ENCODE data around the gene DNM1. TPM values are rescaled to one million over a fixed set of nuclear protein-coding genes. Genes with fewer than 3 reads are reported as not detected.

The DNM1 gene
- total and polyA plus RNA-seq, 2 donors (not counting 3 experiments of a cell fraction or from before 2014, with no cell fraction given): 0.59 to 2.9 TPM

DNA sequence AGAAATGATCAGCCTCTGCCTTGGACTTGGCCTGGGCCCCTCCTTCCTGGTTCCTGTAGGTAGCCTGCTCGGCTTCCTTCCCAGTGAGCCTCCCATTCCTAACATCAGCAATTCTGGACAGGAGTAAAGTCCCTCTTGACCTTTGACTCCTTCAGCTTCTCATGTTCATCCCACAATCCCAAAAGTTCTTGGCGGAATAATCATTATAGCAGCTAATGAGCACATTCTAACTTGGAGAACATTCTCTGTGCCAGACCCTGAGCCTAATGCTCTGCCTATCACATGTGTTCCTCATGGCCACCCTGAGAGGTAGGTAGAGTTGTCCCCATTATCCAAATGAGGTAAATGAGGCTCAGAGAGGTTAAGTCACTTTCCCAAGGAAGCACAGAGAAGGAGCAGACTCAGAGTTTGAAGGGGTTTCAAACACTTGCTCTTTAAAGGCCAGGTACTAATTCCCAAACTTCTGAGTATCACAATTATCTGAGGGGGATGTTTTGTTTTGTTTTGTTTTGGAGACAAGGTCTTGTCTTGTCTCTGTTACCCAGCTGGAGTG is 94.1 kb downstream of the DNM1 start:
- BruUV-seq (replicated peaks): no TSS peak

More for the DNA sequence above, 94.1 kb downstream of the DNM1 start:
- Histone ChIP-seq H3K79me2 (ENCODE audit: control insufficient read depth, insufficient read depth, low read length) (no peaks in the 10 kb centered on the region), H2AFZ (ENCODE audit: low read depth, low read length) (no peak overlapping the region), H4K20me1 (replicated peaks; ENCODE audit: control insufficient read depth, extremely low read depth, insufficient read depth, low read length) (no peaks in the 10 kb centered on the region), H3K4me2 (ENCODE audit: insufficient read depth, low read length) (no peak overlapping the region), H3K9me1 (replicated peaks; ENCODE audit: control insufficient read depth, extremely low read depth, insufficient read depth, low read length) (no peaks in the 10 kb centered on the region), H3K27me3 (ENCODE audit: control insufficient read depth in 2 of 2, insufficient read depth in 2 of 2, low read length in 2 of 2) (no peaks in the 10 kb centered on the region), H3K27ac (ENCODE audit: insufficient read depth, low read depth, low read length) (no peak overlapping the region), H3K4me3 (replicated peaks in 1 of 3; ENCODE audit: insufficient read depth in 1 of 3, low read depth in 1 of 3, low read length in 3 of 3) (no peak overlapping the region), H3K9ac (replicated peaks; ENCODE audit: extremely low read depth, insufficient read depth, low read length) (no peak overlapping the region), H3K9me3 (replicated peaks; ENCODE audit: control insufficient read depth, insufficient read depth, low read length) (no peaks in the 10 kb centered on the region), H3K36me3 (ENCODE audit: control insufficient read depth in 2 of 2, extremely low read depth in 1 of 2, insufficient read depth in 2 of 2, low read length in 2 of 2) (no peaks in the 10 kb centered on the region), H3K4me1 (ENCODE audit: control insufficient read depth, extremely low read depth, insufficient read depth, low read length) (peaks cover 6% of the 10 kb centered on the region)
- intact Hi-C loops (cut with micrococcal nuclease): loop anchor here (10.0 kb wide), 1 partner anchor 258 kb away; the partner anchor contains the start of gene SPTAN1
- ChIA-PET POLR2A (no interaction called here), CTCF (interaction anchor here (1.0 to 4.4 kb wide), 3 partner anchors 10 to 123 kb away, joined by 3 to 48 read pairs (median 23); partner anchors contain the start of gene CERCAM)
- TF ChIP-seq POLR2A (IDR thresholded peaks at IDR 0.05; ENCODE audit: low read depth, low read length) (no peak), EZH2 (IDR thresholded peaks at IDR 0.05; ENCODE audit: borderline replicate concordance, low read depth, low read length, severe bottlenecking) (no peak), FOS (IDR thresholded peaks at IDR 0.05; ENCODE audit: borderline replicate concordance, insufficient read depth, low read length) (no peak), GATA2 (IDR thresholded peaks at IDR 0.05; ENCODE audit: insufficient read depth, insufficient read length, low read depth, low read length) (no peak), CTCF (IDR thresholded peaks at IDR 0.05; ENCODE audit: extremely low read depth in 1 of 2, insufficient read depth in 1 of 2, low read depth in 1 of 2, low read length in 2 of 2) (no peak), JUN (IDR thresholded peaks at IDR 0.05; ENCODE audit: borderline replicate concordance, insufficient read depth, insufficient read length, low read depth) (no peak), POLR2AphosphoS5 (IDR thresholded peaks at IDR 0.05; ENCODE audit: insufficient read depth, low read depth, low read length) (no peak), MYC (IDR thresholded peaks at IDR 0.05; ENCODE audit: low read depth, low read length) (no peak)
- TF ChIP-seq, protein P1, sequence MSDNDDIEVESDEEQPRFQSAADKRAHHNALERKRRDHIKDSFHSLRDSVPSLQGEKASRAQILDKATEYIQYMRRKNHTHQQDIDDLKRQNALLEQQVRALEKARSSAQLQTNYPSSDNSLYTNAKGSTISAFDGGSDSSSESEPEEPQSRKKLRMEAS (IDR thresholded peaks at IDR 0.05; ENCODE audit: insufficient read depth, insufficient read length): no peak
- FAIRE-seq: no peak
- DNase-seq (ENCODE audit: low read depth, low spot score): no peak
- dilution Hi-C loops (cut with MboI; ENCODE audit: extremely low pct_ligation_motif_present, low sequenced_read_pairs): no loop called here
